ENCODE data around the gene GALNTL6.
"Not testable (repeated sequence)": the region's sequence is repeated elsewhere in the genome, so short reads cannot be mapped to it uniquely, and the experiment has no call there.

The GALNTL6 gene

DNA sequence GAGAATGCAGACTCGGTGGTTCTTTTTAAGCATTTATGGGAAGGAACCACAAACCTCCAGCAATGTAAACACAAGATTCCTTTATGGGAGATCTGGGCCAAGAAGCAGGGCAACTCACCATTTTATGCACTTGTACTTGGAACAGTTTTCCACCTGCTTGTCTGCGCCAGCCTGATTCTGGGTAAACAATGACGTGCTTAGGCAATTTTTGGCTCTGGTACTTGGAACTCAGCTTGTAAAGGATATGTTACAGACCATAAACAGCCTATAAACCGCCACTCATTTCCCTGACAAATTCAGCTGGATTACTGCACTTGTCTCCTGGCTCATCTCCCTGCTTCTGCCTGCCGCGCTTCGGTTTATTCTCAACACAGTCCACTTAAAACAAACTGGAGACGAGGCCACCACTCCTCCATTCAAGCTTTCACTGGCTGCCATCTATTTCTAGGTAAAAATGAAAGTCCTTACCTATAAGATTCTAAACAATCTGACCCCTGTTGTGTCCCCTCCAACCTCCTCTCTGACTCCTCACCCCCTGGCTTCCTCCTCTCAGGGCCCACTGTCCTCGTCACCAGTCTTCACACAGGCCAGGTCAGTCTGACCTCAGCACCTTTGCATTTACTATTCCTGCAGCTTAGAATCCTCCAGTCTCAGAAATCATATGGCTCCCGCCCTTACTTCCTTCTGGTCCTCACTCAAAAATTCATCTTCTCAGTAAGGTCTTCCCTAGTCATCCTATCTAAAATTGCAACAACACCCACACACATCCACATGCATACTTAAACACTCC is 1149.6 kb downstream of the GALNTL6 start:
- no peaks in the 10 kb centered on the region for H3K36me3 ChIP-seq (ENCODE audit: control insufficient read depth in 2 of 2, insufficient read depth in 2 of 2, low read length in 2 of 2)
- no peaks in the 10 kb centered on the region for H3K9me3 ChIP-seq (ENCODE audit: control insufficient read depth in 2 of 2, low read length in 2 of 2)
- H3K4me3 ChIP-seq (ENCODE audit: low read length in 2 of 2), result peak overlapping the region in 1 of 2 donors; percentile 55
- peak overlapping the region in 1 of 2 donors; percentile 29 for H3K9ac ChIP-seq (ENCODE audit: low read length in 2 of 2)
- peaks cover 17% of the 10 kb centered on the region for H3K4me1 ChIP-seq (ENCODE audit: control insufficient read depth, insufficient read depth, low read length)
- H3K27ac ChIP-seq (ENCODE audit: low read length), result peak overlapping the region; percentile 79
- H3K27me3 ChIP-seq (ENCODE audit: control insufficient read depth in 1 of 2, insufficient read depth in 2 of 2, low read length in 2 of 2), result no peaks in the 10 kb centered on the region

DNA sequence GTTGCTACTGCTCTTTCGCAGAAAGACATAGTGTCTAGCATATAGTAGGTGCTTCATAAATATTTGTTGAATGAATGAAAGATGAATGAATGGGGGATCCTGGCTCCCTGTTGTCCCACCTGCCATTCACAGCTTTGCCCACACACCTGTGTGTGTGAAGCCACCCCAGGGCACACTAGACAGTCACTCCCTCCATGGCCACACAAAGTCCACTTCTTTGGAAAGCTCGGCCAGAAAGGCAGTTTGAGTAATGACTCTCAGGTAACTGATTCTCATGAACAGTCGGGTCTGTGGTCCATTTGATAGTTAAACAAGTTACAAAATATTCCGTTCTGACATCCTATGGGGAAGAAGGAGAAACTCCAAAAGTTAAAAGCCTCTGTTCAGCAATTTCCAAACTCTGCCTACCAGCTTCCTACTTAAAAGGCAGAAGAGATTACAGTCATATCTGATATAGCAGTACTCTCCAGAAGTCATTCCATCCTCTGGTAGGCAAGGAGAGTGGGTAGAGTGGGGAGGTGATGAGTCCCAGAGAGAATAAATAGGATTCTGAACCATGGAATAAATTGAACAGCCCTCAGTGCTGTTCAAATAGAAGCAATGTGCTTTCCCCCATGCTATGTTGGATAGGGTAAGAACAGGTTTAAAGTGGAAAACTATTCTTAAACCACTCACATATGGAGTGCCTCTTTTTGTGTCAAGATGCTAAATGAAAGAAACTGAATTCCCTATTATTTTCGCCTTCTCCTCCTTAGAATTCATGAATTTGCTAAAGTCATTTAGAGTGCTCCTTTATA is 1150.5 kb downstream of the GALNTL6 start:
- H3K4me1 ChIP-seq (ENCODE audit: control insufficient read depth, insufficient read depth, low read length), result peaks cover 17% of the 10 kb centered on the region
- no peaks in the 10 kb centered on the region for H3K27me3 ChIP-seq (ENCODE audit: control insufficient read depth in 1 of 2, insufficient read depth in 2 of 2, low read length in 2 of 2)
- H3K27ac ChIP-seq (ENCODE audit: low read length), result peak overlapping the region; percentile 79
- H3K9ac ChIP-seq (ENCODE audit: low read length in 2 of 2), result no peak overlapping the region
- H3K36me3 ChIP-seq (ENCODE audit: control insufficient read depth in 2 of 2, insufficient read depth in 2 of 2, low read length in 2 of 2), result no peaks in the 10 kb centered on the region
- no peak overlapping the region for H3K4me3 ChIP-seq (ENCODE audit: low read length in 2 of 2)
- no peaks in the 10 kb centered on the region for H3K9me3 ChIP-seq (ENCODE audit: control insufficient read depth in 2 of 2, low read length in 2 of 2)

DNA sequence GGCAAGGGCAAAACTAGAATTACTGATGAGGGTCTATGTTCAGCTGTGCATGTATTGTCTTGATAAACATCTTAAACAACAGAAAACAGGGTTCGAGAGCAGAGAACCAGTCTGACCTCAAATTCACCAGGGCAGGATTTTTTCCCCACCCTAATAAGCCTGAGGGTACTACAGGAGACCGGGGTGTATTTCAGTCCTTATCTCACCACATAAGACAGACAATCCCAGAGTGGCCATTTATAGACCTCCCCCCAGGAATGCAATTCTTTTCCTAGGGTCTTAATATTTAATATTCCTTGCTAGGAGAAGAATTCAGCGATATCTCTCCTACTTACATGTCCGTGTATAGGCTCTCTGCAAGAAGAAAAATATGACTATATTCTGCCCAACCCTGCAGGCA is 1157.0 kb downstream of the GALNTL6 start:
- not testable (repeated sequence) for H3K4me3 ChIP-seq (ENCODE audit: low read length in 2 of 2); H3K4me1 ChIP-seq (ENCODE audit: control insufficient read depth, insufficient read depth, low read length); H3K9ac ChIP-seq (ENCODE audit: low read length in 2 of 2); H3K9me3 ChIP-seq (ENCODE audit: control insufficient read depth in 2 of 2, low read length in 2 of 2); H3K36me3 ChIP-seq (ENCODE audit: control insufficient read depth in 2 of 2, insufficient read depth in 2 of 2, low read length in 2 of 2); H3K27ac ChIP-seq (ENCODE audit: low read length); H3K27me3 ChIP-seq (ENCODE audit: control insufficient read depth in 1 of 2, insufficient read depth in 2 of 2, low read length in 2 of 2)

DNA sequence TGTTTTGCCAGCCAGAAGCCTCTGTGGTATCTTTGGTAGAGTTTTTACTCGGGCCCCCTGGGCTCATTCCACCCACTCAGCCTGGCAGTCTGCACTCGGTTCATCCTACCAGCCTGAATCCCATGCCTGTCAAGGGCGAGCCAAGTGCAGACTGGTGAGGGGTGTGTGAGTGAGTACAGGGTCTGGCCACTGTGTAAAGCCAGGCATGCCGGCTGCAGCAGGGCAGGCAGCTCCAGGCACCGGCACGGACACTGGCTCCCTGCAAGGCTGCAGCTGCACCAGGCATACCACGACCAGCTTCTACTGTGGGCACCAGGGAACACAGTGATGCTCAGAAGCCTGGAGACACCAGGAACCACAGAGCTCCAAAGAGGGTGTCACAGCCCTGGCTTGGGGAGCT is 1161.4 kb downstream of the GALNTL6 start:
- Histone ChIP-seq H3K36me3 (ENCODE audit: control insufficient read depth in 2 of 2, insufficient read depth in 2 of 2, low read length in 2 of 2) (no peaks in the 10 kb centered on the region), H3K27me3 (ENCODE audit: control insufficient read depth in 1 of 2, insufficient read depth in 2 of 2, low read length in 2 of 2) (no peaks in the 10 kb centered on the region), H3K27ac (ENCODE audit: low read length) (no peak overlapping the region), H3K4me3 (ENCODE audit: low read length in 2 of 2) (no peak overlapping the region), H3K9ac (ENCODE audit: low read length in 2 of 2) (no peak overlapping the region), H3K4me1 (ENCODE audit: control insufficient read depth, insufficient read depth, low read length) (no peaks in the 10 kb centered on the region), H3K9me3 (ENCODE audit: control insufficient read depth in 2 of 2, low read length in 2 of 2) (no peaks in the 10 kb centered on the region)

DNA sequence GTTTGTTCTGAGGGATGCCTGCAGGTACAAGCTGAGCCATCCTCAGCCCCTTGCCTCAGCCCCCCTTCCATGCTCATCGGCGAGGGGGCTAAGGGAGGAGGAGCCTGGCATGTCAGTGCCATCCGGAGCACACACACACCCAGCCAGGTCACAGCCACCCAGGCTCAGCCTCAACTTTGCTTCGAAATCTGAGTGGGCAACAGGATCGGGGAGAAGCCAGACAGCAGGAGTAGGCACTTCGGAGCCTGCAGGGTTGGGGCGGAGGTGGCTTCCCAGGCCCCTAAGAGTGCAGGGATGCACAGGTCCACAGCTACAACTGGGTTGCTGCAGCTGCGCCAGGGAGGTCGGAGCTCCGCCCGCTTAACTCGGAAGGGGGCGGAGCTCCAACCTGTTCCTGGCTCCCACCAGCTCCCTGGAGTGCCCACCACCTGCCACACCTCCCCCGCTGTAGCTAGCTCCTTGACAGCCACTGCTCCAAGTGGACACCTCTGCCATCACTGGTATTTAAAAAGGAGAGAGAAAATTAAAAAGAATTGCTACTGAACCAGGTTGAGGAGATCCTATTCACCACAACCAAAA is 1162.5 kb downstream of the GALNTL6 start:
- Histone ChIP-seq H3K36me3 (ENCODE audit: control insufficient read depth in 2 of 2, insufficient read depth in 2 of 2, low read length in 2 of 2) (no peaks in the 10 kb centered on the region), H3K9ac (ENCODE audit: low read length in 2 of 2) (no peak overlapping the region), H3K27ac (ENCODE audit: low read length) (no peak overlapping the region), H3K9me3 (ENCODE audit: control insufficient read depth in 2 of 2, low read length in 2 of 2) (no peaks in the 10 kb centered on the region), H3K4me3 (ENCODE audit: low read length in 2 of 2) (no peak overlapping the region), H3K27me3 (ENCODE audit: control insufficient read depth in 1 of 2, insufficient read depth in 2 of 2, low read length in 2 of 2) (no peaks in the 10 kb centered on the region), H3K4me1 (ENCODE audit: control insufficient read depth, insufficient read depth, low read length) (no peaks in the 10 kb centered on the region)

- H3K9ac ChIP-seq (ENCODE audit: low read length in 2 of 2); H3K4me1 ChIP-seq (ENCODE audit: control insufficient read depth, insufficient read depth, low read length); H3K27me3 ChIP-seq (ENCODE audit: control insufficient read depth in 1 of 2, insufficient read depth in 2 of 2, low read length in 2 of 2); H3K9me3 ChIP-seq (ENCODE audit: control insufficient read depth in 2 of 2, low read length in 2 of 2); H3K4me3 ChIP-seq (ENCODE audit: low read length in 2 of 2); H3K27ac ChIP-seq (ENCODE audit: low read length); H3K36me3 ChIP-seq (ENCODE audit: control insufficient read depth in 2 of 2, insufficient read depth in 2 of 2, low read length in 2 of 2): not testable (repeated sequence)
Observed at GRCh38 chr4:172977491-172978041, 1164.4 kb downstream of the GALNTL6 start.

DNA sequence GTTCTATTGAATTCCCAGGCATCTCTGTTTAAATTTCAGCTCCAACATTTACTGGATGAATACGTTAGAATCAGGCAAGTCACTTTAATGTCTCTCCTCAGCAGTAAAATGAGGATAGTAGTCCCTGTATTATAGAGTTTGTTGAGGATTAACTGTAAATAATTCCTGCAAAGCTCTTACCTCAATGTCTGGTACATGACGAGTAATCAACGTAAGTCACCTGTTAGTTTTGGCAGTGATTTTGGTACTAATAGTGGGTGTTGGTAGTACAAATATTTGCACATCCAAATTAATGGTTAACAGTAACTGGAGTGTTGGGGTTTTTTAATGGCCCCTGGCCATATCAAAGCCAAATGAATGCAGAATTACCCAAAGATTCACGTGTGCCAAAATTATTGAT is 1165.6 kb downstream of the GALNTL6 start:
- Histone ChIP-seq H3K27me3 (ENCODE audit: control insufficient read depth in 1 of 2, insufficient read depth in 2 of 2, low read length in 2 of 2) (no peaks in the 10 kb centered on the region), H3K4me3 (ENCODE audit: low read length in 2 of 2) (no peak overlapping the region), H3K4me1 (ENCODE audit: control insufficient read depth, insufficient read depth, low read length) (no peaks in the 10 kb centered on the region), H3K9me3 (ENCODE audit: control insufficient read depth in 2 of 2, low read length in 2 of 2) (peaks cover 0 to 3% of the 10 kb centered on the region in 2 donors), H3K9ac (ENCODE audit: low read length in 2 of 2) (no peak overlapping the region), H3K27ac (ENCODE audit: low read length) (no peak overlapping the region), H3K36me3 (ENCODE audit: control insufficient read depth in 2 of 2, insufficient read depth in 2 of 2, low read length in 2 of 2) (no peaks in the 10 kb centered on the region)

- Histone ChIP-seq H3K9ac (ENCODE audit: low read length in 2 of 2) (no peak overlapping the region), H3K36me3 (ENCODE audit: control insufficient read depth in 2 of 2, insufficient read depth in 2 of 2, low read length in 2 of 2) (no peaks in the 10 kb centered on the region), H3K4me1 (ENCODE audit: control insufficient read depth, insufficient read depth, low read length) (no peaks in the 10 kb centered on the region), H3K9me3 (ENCODE audit: control insufficient read depth in 2 of 2, low read length in 2 of 2) (peaks cover 0 to 3% of the 10 kb centered on the region in 2 donors), H3K27me3 (ENCODE audit: control insufficient read depth in 1 of 2, insufficient read depth in 2 of 2, low read length in 2 of 2) (no peaks in the 10 kb centered on the region), H3K27ac (ENCODE audit: low read length) (no peak overlapping the region), H3K4me3 (ENCODE audit: low read length in 2 of 2) (no peak overlapping the region)
Observed at GRCh38 chr4:172979332-172979731, 1166.1 kb downstream of the GALNTL6 start.

DNA sequence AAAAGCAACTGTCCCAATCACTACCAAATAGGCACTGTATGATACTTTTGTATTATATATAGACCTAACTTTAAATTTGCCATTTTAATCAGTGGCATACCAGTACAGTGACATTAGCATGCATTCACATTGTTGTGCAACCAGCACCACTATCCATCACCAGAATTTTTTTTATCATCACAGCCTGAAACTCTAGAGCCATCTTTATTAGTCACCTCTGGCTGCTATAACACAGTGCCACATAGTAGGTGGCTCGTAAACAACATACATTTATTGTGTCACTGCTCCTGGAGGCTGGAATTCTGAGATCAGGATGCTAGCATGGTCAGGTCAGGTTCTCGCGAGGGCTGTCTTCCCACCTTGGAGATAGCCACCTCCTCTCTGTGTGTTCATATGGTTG is 1167.0 kb downstream of the GALNTL6 start:
- Histone ChIP-seq H3K27me3 (ENCODE audit: control insufficient read depth in 1 of 2, insufficient read depth in 2 of 2, low read length in 2 of 2) (no peaks in the 10 kb centered on the region), H3K36me3 (ENCODE audit: control insufficient read depth in 2 of 2, insufficient read depth in 2 of 2, low read length in 2 of 2) (no peaks in the 10 kb centered on the region), H3K4me3 (ENCODE audit: low read length in 2 of 2) (no peak overlapping the region), H3K9me3 (ENCODE audit: control insufficient read depth in 2 of 2, low read length in 2 of 2) (peaks cover 0 to 3% of the 10 kb centered on the region in 2 donors), H3K27ac (ENCODE audit: low read length) (no peak overlapping the region), H3K9ac (ENCODE audit: low read length in 2 of 2) (no peak overlapping the region), H3K4me1 (ENCODE audit: control insufficient read depth, insufficient read depth, low read length) (no peaks in the 10 kb centered on the region)

- no peaks in the 10 kb centered on the region for H3K4me1 ChIP-seq (ENCODE audit: control insufficient read depth, insufficient read depth, low read length)
- H3K9me3 ChIP-seq (ENCODE audit: control insufficient read depth in 2 of 2, low read length in 2 of 2), result peaks cover 0 to 3% of the 10 kb centered on the region in 2 donors
- H3K4me3 ChIP-seq (ENCODE audit: low read length in 2 of 2), result no peak overlapping the region
- no peaks in the 10 kb centered on the region for H3K36me3 ChIP-seq (ENCODE audit: control insufficient read depth in 2 of 2, insufficient read depth in 2 of 2, low read length in 2 of 2)
- no peak overlapping the region for H3K27ac ChIP-seq (ENCODE audit: low read length)
- no peaks in the 10 kb centered on the region for H3K27me3 ChIP-seq (ENCODE audit: control insufficient read depth in 1 of 2, insufficient read depth in 2 of 2, low read length in 2 of 2)
- no peak overlapping the region for H3K9ac ChIP-seq (ENCODE audit: low read length in 2 of 2)
Observed at GRCh38 chr4:172982151-172982590, 1169.0 kb downstream of the GALNTL6 start.
